DMS153 treated with DMSO at 0.1 percent for 48 hours (cell line): Measurements from ENCODE around the gene PTPRE.

Source experiments
- DNase-seq: peaks from one replicate; lab custom pipeline; 2025; ENCODE audit not compliant: unreplicated experiment; lab: John Stamatoyannopoulos, UW

PTPRE gene

DNA sequence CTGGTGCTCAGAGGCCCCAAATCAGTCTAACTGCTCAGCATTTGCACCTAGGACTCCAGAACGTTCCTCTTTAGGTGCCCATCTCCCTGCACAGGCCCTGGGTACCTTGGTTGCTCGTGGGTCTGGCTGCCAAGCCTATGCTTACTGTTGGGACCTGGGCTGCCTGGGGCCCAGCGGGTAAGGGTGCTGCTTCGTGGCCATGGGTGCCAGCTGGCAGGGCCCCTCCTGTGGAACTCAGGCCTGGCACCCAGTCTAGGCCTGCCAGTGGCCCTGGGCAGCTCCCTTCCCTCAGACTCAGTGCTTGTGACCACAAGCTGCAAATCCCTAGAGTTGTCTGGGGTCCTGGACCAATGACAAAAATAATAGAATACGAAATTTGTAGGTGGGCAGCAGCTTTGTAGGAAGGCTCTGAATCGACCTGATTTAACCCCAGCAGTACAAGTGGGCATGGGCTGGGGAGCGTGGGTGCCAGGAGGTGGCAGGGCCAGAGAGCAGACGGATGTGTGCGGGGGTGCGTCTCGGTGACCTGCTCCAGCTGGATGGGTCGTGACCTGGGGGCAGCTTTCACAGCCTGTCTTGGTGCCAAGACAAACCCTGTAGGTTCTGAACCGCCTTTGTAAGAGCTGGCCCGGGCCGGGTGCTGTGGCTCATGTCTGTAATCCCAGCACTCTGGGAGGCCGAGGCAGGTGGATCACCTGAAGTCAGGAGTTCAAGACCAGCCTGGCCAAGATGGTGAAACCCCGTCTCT, 149.6 kb downstream of the PTPRE start:
- no peak for DNase-seq

- no peak for DNase-seq
These were observed 151.3 kb downstream of the PTPRE start for GRCh38 chr10:128058106-128058749.

DNA sequence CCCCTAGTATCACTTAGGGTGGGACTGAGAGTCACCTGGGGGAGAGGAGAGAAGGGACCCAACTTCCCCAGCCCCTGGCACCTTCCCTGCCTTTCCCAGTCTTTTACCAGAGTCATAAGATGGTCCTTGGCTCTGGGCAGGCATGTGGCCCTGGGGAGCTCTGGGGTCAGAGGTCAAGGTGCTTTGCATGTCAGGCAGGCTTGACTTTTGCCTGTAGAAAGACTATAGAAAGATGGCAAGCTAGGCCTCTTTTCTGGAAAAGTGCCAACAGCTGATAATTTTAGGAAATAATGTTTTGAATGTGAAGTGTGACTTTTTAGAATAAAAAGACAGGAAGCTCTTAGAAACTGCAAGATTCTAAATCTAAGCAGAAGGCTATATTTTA, 151.8 kb downstream of the PTPRE start:
- DNase-seq: no peak

DNA sequence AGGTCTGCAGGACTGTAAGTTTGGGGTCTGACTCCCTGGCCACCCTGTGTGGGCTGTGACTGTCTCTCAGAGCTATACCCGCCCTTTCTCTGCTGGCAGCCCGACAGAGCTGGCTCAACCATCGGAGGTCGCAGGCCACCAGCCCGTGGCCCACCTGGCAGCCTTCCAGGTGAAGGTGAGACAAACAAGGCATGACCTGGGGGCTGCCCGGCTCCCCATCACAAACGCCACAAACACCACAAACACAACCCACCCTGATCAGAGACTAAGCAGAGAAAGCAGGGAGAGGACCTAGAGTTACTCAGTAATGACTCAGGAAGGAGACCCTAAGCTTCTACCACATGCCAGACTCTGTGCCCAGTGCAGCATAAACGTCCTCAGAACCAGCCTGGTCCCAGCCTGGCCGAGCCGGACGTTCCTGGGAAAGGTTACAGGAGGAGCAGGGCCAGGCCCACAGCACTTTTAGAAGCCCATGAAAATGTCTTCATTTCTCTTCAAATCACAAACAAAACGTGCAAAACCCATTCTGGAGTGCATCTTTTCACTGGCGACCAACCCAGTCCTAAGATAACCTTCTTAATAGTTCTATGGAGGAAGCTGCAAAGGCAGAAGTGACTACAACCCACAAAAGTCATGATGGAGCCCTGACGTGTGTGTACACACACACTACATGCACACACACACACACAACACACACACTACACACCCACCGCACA, 152.5 kb downstream of the PTPRE start:
- DNase-seq: no peak

DNA sequence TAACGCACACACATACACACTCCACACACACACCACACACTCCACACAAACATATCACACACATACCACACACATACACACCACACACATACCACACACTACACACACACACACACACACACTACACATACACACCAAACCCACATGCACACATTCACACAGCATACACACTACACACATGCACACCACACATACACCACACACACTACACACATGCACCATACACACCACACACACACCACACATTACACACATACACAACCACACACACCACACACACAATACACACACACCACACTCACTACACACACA, 153.0 kb downstream of the PTPRE start:
- DNase-seq: no peak

GRCh38 chr10:128060341-128061250, 153.7 kb downstream of the PTPRE start:
- no peak for DNase-seq

- no peak for DNase-seq
These were observed 154.7 kb downstream of the PTPRE start for GRCh38 chr10:128061306-128062300.

GRCh38 chr10:128062331-128062880, 155.5 kb downstream of the PTPRE start:
- DNase-seq: no peak

GRCh38 chr10:128062881-128063563, 156.1 kb downstream of the PTPRE start:
- no peak for DNase-seq

- DNase-seq: no peak
These were observed 156.8 kb downstream of the PTPRE start for GRCh38 chr10:128063736-128064107.

- DNase-seq: no peak
These were observed 157.4 kb downstream of the PTPRE start for GRCh38 chr10:128064108-128064969.

DNA sequence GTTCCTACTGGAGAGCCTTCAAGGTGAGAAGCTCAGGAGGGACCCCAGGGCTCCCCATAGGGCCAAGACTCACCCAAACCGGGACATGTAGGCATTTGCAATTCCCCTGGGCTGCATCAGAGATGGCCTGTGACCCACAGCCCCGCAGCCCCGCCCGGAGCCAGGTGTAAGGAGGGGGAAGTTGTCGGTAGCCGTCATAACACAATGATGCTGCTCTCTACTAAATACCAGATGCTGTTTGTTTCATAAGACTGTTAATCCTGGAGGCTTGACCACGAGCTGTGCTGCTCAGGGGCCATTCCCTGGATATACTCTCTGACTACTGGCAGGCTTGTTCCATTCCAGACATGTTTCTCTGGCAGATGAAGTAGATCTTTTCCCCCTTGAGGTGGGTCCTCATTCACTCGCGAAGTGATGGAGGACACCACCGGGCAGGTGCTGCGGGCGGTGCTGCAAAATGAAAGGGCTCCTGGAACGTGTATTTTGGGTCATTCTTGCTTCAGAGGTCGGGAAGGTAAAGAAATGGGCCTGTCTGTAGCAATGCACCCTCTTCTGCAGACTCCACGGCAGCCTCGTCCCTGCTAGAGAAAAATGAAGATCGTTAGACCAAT, 158.2 kb downstream of the PTPRE start:
- no peak for DNase-seq

DNA sequence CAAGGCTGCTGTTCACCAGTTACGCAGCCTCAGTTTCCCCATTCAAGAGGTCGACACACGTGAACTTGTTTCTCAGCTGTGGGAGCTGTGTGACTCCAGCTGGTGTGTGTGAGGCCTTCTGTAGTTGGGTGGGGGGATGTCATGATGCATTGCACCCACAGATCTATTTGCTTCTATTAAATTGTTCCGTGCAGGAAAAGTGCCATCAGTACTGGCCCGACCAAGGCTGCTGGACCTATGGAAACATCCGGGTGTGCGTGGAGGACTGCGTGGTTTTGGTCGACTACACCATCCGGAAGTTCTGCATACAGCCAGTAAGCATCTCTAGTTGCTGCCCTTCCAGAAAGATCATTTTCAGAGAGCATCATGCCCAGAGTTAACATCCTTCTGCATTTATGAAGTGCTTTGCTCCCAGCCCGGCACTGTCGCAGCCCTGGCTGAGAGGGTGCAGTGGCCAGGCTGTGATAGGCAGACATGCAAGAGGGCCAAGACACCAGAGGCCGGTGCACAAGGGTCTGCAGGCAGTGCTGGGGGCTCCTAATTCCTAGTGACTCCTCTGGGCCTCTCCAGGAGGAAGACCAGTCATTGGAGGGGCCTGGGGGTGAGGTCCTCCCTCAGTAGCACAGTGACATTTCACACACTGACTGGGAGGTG, 159.1 kb downstream of the PTPRE start:
- no peak for DNase-seq

- DNase-seq: no peak
These were observed 160.0 kb downstream of the PTPRE start for GRCh38 chr10:128066870-128067382.

- no peak for DNase-seq
These were observed 160.9 kb downstream of the PTPRE start for GRCh38 chr10:128067691-128068397.
